GM19025 (cell line): ENCODE measurements around the gene PNO1.
"Not testable (repeated sequence)": the region's sequence is repeated elsewhere in the genome, so short reads cannot be mapped to it uniquely, and the experiment has no call there.

ENCODE experiments used
- ATAC-seq: cut with Tn5 transposase; IDR thresholded peaks from one replicate; pipeline ENCODE4 v1.9.1; 2021; ENCODE audit warnings: mild to moderate bottlenecking, low read depth, moderate library complexity; ENCODE audit not compliant: unreplicated experiment

Gene PNO1

DNA sequence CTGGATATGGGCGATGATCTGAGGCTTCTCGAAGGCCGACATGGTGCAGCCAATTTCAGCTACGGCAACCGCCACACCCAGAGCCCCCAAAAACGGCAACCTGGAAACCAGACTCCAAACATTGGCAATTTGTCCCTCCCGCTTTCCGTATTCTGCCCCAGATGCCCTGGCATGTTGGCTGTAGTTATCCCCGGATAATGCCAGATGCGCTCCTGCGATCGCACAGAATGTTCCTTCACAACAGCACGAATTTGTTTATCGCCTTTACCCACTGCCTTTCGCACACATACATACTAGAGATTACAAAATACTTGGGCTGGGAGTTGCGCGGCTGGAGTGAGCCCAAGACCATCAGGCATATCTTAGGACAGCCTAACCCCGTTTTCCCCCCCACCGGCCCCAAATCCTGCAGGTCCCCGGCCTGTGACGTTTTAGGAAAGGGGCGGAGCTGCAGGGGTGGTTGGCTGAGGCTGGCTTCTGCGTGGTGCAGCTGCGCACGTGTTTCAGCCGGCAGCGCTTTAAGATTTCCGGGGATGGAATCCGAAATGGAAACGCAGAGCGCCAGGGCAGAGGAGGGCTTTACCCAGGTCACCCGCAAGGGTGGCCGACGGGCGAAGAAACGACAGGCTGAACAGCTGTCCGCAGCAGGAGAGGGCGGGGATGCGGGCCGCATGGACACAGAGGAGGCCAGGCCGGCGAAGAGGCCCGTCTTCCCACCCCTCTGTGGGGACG lies at the start of gene PNO1:
TSS of gene PNO1 (plus strand) at position 487 of the 732 bp plus-strand sequence. CDS start at position 534, 47 bp downstream.
- peak; percentile 88 for ATAC-seq

DNA sequence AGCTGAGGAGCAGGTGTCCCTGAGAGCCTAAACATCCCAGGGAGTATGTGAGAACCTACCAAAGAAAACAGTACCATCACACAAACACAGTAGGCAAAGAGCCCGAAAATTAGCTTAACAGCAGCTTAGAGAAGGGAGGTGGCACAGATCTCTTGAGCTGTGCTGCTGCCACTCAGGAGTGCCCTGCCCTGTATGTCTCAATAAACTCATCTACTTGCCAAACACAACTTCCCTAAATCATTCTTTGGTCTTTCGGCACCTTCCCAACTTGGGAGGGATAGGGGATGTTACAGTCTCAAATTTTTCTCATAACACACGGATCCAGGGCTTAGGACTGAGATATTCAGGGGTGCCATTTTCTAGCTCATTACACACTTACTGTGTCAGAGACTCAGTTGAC lies 49.6 kb upstream of the PNO1 start:
- ATAC-seq: no peak

DNA sequence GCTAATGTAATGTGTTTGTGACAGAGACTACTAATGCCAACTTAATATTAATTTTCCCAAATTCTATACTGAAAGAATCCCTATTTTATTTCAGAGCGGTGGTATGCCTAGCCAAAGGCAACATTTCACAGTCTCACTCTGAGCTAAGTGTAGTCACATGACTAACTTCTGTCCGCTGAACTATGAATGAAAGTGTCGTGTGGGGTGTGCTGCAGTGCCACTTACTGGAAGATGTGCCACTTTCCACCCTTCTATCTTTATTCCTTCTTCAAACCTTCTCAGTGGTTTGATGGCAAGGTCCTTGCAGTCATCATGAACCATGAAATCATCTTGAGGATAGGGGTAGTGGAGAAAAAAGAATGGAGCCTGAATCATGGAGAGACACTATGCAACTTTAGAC lies 47.6 kb upstream of the PNO1 start:
- ATAC-seq: no peak

DNA sequence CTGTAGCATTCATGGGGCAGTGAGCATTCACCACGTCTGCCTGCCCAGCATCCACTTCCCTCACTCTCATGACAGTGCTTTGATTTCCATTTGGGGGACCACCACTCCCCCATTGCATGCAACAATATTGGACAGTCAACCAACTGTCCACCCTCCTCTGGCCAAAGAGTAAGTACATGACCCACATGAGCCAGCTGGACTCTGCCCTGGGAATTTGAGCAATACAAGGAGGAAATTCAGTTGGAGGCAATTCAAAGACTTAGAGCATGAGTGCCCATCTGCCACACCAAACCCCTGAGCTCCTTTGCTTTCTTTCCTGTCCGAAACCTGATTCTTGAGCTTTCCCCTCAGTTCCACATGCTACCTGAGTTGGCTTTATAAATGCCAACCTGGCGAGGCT lies 41.7 kb upstream of the PNO1 start:
- ATAC-seq: no peak

DNA sequence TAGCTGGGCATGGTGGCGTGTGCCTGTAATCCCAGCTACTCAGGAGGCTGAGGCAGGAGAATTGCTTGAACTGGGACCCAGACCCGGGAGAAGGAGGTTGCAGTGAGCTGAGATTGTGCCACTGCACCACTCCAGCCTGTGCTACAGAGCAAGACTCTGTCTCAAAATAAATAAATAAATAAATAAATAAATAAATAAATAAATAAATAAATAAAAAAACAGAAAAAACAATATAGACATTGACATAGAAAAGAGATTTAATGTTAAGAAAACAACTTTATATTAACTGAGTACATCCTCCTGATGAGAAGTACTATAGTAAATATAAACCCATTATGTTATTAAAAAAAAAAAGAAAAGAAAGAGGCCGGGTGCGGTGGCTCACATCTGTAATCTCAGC lies 39.8 kb upstream of the PNO1 start:
- ATAC-seq: not testable (repeated sequence)

DNA sequence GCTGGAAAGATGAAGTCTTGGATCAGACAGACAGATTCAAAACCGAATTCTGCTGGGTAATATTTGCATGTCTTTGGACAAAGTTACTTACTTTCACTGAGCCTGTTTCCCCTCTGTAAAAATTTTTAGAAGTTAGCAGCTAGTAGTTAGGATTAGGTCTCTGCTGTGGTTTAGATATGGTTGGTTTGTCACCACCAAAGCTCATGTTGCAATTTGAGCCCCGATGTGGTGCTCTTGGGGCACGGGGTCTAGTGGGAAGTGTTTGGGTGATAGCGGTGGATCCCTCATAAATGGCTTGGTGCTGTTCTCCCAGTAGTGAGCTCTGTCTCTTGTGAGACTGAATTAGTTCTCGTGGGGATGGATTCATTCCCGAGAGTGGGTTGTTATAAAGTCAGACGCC lies 38.9 kb upstream of the PNO1 start:
- ATAC-seq: no peak

DNA sequence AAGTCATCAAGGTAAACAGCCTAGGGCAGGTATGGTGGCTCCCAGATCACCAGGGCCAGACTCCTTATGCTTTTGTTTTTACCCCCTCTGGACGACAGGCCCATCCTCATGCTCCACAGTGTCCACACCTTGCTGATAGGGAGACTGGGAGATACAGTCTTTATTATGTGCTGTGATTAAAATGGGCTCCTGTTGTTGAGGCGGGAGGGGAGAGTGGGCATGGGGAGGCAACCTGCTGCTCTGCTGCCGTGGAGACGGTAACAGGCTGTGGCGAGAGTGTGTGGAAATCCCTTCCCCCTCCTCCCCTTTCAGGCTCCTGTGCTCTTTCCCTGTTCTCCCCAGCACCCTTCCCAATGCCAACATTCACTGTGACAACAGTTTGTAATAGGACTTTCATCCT lies 38.2 kb upstream of the PNO1 start:
- ATAC-seq: no peak

DNA sequence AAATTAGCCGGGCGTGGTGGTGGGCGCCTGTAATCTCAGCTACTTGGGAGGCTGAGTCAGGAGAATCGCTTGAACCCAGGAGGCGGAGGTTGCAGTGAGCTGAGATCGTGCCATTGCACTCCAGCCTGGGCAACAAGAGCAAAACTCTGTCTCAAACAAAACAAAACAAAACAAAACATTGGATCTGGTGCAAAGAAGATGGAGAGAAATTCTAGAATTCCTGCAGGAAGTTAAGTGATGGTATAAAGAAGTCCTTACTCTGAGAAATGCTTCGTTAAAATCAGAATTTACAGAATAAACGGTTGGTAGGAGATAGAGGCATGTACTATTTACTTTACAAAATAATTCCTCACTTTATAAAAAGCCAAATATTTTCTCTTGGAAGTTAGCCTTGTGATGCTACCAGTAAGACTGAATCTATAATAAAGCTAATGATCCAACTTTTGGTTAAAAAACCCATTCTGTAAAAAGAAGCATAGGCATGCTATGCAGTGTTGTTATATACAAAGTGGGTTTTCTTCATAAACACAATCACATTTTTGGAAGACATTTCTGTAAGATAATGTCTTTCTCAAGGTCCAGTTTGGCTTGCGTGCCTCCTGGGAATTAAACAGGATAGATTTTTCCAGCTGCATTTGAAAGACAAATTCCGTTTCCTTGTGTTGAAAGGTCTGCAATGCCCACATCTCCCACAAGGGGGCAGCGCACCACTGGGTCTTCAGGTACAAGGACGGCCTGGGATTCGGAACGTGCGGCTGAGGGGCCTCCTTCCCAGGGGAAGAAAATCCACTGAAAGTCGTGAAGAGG lies 35.6 kb upstream of the PNO1 start:
- no peak for ATAC-seq

DNA sequence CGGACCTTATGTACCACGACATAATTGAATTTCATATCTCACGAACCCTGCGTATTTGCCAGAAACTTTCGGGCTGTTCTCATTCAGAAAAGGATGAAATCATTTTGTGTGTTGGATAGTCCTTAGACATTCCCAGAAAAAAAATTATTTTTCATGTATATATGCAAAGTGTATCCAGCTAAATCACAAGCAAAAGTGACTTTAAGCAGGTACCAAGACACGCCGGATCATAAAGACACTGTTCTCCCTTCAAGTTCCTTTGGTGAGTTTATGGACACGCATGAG lies 35.1 kb upstream of the PNO1 start:
- no peak for ATAC-seq

DNA sequence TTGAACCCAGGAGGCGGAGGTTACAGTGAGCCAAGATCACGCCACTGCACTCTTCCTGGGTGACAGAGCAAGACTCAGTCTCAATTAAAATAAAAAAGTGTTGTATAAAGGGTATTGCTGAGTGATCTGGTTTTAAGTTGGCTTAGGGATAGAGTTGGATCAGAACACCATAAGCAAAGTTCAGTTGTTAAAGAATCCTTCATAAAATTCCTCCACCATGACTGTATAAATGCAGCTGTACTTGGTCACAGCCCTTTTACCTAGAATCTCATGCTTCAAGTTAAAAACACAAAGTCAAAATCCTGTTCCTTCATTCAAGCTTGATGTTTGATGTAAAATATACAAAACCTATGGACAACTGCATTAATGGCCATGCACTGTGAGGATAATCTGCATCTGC lies 33.4 kb upstream of the PNO1 start:
- ATAC-seq: no peak

DNA sequence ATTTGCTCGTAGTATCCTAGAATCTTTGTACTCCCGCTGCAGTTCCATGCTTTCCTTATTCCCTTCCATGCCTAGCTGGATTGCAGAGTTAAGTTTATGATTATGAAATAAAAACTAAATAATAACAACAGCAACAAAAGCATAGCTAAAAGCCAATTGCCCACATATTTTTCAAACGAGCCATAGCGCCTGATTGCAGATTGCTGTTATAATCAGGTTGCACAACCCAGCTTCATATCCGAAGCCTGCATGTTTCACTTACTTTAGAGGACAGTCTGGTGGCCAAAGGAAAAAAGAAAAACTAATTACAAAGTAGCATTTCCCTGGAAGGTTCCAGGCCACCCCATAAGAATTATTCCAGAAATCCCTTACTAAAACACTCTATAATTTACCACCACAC lies 31.9 kb upstream of the PNO1 start:
- no peak for ATAC-seq

DNA sequence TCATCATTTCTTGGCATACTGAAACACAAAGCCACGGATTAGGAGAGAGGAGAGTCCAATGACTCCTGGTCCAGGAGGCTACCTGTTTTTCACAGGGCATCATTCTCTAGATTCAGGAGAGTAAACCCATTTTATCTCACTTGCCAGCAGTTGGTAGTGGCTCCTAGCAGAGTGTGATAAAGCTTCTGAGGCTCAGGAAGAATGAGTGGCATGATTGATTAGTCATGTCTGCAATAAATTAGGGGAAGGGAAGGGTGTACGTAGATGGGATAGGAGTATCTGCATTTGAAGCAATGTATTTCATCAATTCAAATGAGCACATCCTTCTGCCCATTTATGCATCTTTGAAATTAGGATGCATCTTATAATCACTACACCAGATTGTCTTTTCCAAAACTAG lies 31.1 kb upstream of the PNO1 start:
- ATAC-seq: no peak

DNA sequence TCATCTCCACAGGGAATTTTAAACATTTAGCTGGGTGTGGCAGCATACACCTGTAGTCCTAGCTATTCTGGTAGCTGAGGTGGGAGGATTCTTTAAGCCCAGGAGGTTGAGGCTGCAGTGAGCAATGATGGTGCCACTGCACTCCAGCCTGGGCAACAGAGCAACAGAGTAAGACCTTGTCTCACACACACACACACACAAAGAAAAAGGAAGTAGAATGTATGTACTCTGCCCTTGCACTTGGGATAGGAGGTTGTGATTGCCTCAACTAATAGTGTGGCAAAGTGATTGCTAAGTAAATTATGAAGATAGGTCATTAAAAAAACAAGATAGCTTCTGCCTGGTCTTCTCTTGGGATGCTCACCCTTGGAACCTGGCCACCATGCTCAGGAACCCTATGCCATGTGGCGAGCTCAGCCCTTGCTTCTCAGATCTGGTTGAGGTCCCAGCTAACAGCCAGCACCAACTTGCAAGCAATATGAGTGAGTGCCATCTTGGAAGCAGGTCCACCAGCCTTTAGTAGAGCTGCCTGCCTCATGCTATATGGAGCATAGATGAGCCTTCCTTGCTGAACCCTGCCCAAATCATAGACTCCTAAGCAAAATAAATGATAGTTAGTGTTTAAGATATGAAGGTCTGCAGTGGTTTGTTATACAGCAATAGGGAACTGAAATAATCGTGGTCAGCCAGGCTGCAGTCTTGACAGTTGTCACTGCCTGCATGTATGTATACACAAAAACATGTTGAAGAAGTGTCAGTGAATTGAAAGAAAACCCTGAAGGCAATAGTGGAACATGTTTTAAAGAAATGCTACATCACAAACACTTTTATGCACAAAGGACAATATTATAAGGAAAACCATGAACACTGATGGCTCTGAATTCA lies 30.1 kb upstream of the PNO1 start:
- ATAC-seq: peak; percentile 69

DNA sequence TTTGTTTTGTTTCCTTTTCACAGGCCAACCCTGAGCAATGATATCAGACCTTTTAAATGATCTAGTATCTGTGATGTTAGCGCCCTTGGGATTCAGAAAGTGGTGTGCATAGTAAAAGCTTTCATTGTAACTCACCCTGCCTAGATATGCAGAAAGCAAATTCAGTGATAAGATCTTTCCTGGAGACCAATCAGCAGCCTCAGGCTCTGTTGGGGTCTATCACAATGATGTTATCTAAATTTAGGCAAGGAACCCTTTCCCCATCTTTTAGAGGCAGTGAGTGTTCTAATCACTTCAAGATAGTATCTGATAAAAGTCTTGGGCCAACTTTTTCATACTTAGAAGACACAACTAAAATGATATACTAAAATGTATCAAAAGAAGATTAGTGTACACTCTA lies 23.6 kb upstream of the PNO1 start:
- no peak for ATAC-seq

DNA sequence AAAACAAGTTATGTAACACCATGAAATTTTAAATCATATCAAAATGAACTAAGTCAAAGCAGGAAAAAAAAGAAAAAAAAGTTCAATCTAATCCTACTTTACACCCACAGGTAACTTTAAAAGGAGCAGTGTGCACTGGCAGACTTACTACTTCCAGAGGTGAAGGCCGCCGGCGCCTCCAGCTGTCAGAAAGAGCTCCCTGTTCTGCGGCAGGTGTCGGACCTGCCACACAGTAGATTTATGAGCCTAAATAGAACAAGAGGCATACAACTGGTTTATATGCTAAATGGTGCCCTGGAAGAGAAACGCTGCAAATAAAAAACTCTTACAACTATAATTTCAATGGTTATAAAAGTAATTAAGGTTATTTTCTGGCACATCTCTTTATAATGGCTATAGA lies 23.1 kb upstream of the PNO1 start:
- ATAC-seq: no peak

DNA sequence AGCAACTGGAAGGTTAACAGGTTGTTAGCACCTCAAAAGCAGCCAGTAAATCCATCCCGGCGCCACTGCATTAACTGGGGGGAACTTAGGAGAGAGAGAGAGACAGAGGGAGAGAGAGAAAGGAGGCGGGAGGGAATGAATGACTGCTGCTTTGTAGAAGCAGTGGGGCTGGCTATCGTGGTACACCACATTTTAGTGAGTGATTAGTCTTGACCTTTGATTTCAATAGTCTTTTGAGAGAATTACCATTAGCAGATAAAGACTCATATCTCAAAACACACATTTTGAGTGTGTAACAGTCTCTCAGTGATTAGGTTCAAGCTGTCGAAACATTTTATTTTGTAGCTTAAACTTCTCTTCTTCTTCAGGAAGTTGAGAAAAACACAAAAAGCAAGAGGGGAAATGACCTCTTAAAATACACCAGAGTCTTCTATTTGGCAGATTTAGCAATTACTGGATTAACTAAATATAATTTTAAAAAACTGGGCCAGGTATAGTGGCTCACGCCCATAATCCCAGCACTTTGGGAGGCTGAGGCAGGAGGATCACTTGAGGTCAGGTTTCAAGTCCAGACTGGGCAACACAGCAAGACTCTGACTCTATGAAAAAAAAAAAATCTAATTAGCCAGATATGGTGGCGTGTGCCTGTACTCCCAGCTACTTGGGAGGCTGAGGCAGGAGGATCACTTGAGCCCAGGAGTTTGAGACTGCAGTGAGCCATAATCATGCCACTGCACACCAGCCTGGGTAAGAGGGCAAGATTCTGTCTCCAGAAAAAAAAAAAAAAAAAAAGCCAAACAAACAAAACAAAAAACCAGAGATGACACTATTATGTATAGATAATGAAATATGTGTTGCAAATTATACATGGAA lies 22.0 kb upstream of the PNO1 start:
- ATAC-seq: no peak

DNA sequence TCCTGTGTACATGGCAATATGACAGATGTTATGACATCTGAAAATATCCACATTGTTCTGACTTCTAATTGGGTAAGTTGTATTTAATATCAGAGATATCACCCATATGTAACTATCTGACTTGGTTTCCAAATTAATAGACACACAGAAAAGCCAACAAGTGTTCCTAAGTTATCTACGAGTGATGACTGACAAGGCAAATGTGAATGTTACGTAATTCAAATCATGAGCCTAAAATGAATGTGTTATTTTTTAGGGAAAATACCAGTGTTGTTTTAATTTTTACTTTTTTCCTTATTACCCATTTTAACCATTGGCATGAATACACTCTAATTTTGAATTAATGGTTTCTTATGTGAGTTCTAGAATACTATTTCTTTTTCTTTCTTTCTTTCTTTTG lies 15.8 kb upstream of the PNO1 start:
- ATAC-seq: no peak

DNA sequence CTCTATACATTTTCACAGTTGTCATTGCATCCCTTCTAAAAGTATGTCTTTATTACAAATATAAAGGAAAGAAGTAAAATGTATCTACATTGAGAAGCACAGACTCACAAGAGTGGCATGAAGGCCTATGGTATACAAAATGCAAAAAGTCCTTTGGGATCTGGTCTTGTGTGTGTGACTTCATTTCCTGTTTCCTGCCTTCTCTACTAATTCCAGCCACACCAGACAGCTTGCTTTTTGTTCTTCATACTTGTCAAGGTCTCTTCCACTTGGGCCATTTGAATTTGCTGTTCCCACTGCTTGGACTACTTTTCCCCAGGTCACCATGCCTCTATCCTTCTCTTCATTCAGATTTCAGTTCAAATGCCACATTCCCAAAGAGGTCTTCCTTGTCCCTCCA lies 6.7 kb upstream of the PNO1 start:
- no peak for ATAC-seq

DNA sequence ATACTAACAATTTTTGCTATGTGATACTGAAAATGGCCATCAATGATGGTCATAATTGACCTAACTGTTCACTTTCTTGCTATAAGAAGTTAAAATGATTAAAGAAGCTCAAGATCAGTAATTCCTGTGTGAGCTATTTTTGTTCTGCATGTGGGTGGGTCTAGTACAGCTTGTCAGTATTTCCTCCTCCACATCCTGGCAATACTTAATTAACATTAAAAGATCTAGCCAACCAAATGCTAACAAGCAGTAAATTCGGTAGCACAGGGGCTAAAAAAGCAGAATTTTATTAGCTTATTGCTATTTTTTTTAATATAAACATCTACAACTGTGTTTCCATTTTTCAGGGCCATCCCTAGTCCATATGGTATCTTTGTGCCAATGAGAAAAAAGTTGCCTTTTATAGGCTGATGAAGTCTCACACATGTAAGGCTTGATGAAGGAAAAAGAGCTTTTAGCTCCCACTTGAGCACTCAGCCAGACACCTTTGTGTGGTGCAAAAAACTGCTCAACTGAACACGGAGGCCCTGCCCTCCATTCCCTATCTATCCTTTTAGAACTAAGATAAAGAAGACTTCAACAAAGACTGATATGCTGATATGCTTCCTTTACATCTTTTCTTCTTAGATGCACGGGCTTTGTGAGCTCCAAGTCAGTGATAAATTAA lies 4.9 kb upstream of the PNO1 start:
- no peak for ATAC-seq

DNA sequence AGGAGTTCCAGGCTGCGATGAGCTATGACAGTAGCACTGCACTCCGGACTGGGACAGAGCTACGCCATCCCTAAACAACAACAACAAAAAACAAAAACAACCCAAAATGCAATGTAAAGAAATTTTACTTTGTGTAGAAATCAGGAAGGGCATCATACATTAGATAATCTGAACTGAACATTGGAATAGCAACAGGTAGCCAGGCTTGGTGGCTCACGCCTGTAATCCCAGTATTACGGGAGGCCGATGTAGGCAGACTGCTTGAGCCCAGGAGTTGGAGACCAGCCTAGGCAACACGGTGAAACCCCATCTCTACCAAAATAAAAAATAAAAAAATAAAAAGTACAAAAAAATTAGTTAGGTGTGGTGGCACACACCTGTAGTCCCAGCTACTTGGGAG lies 2.1 kb upstream of the PNO1 start:
- no peak for ATAC-seq
